ENCODE results near the gene SERGEF. TPM values are rescaled to one million over a fixed set of nuclear protein-coding genes. Genes with fewer than 3 reads are reported as not detected.

Gene SERGEF
- total and polyA plus RNA-seq, 2 of the 13 experiments (the other 11 are each of a cell fraction or from before 2014, with no cell fraction given), result 54.5 to 114 TPM

GRCh38 chr11:17745023-17745772, 267.6 kb downstream of the SERGEF start:
- no peaks in the 10 kb centered on the region for H3K79me2 ChIP-seq (ENCODE audit: insufficient read depth, low read length)
- 65% methylated on average over 11 of the region's 20 CpGs for WGBS (ENCODE audit: low lambda C conversion rate)
- H3K9me3 ChIP-seq (ENCODE audit: low read length), result no peaks in the 10 kb centered on the region
- H3K9ac ChIP-seq (ENCODE audit: insufficient read depth, low read depth, low read length), result no peak overlapping the region
- no peak overlapping the region for H3K4me3 ChIP-seq (replicated peaks in 1 of 3; ENCODE audit: insufficient read depth in 1 of 3, low read depth in 2 of 3, low read length in 3 of 3)
- H3K27me3 ChIP-seq (ENCODE audit: control insufficient read depth in 1 of 2, insufficient read depth in 2 of 2, low read length in 2 of 2), result peaks cover 3 to 29% of the 10 kb centered on the region in 2 experiments; a peak in 3 of 5 replicates
- H2AFZ ChIP-seq (ENCODE audit: low read length), result no peak overlapping the region
- H3K4me2 ChIP-seq (ENCODE audit: low read depth, low read length), result no peak overlapping the region
- no peak for FAIRE-seq
- ChIA-PET POLR2A (no interaction called here), CTCF (ENCODE audit: low intra/inter-chr PET ratio, low total read pairs) (no interaction called here)
- TF ChIP-seq ZNF564 (CRISPR knock-in tag; IDR thresholded peaks at IDR 0.05), result no peak
- TF ChIP-seq ZBTB40 (IDR thresholded peaks at IDR 0.05), result no peak
- no peak for TF ChIP-seq ZBTB40 (CRISPR knock-in tag; IDR thresholded peaks at IDR 0.05)
- no peak for TF ChIP-seq TSC22D2 (CRISPR knock-in tag; IDR thresholded peaks at IDR 0.05; ENCODE audit: borderline replicate concordance)
- no peak for TF ChIP-seq ZNF17 (CRISPR knock-in tag; IDR thresholded peaks at IDR 0.05)
- no peak for TF ChIP-seq ZHX1 (CRISPR knock-in tag; IDR thresholded peaks at IDR 0.05; ENCODE audit: low read depth)
- TF ChIP-seq ZNF703 (CRISPR knock-in tag; IDR thresholded peaks at IDR 0.05; ENCODE audit: borderline replicate concordance), result no peak
- no peak for TF ChIP-seq HNF1B (CRISPR knock-in tag; IDR thresholded peaks at IDR 0.05)
- TF ChIP-seq ZNF652 (CRISPR knock-in tag; IDR thresholded peaks at IDR 0.05; ENCODE audit: borderline replicate concordance, low read depth), result no peak
- TF ChIP-seq NR2F1 (CRISPR knock-in tag; IDR thresholded peaks at IDR 0.05), result no peak
- intact Hi-C loops (cut with micrococcal nuclease; ENCODE audit: unreplicated experiment) (no loop called here), in situ Hi-C loops (cut with HindIII; ENCODE audit: extremely low pct_ligation_motif_present, low pct_unique_long_range_greater_than_20kb) (no loop called here)
- DNase-seq (ENCODE audit: low spot score), result no peak
- no peak for ATAC-seq
- H3K36me3 ChIP-seq (replicated peaks in 1 of 2; ENCODE audit: control insufficient read depth in 1 of 2, insufficient read depth in 2 of 2, low read length in 2 of 2), result no peaks in the 10 kb centered on the region
- H4K20me1 ChIP-seq (ENCODE audit: insufficient read depth, low read length), result no peaks in the 10 kb centered on the region
- H3K4me1 ChIP-seq (ENCODE audit: insufficient read depth, low read length), result peaks cover 13% of the 10 kb centered on the region
- no TSS peak for BruUV-seq (replicated peaks)
- no peak overlapping the region for H3K27ac ChIP-seq (ENCODE audit: extremely low read length, insufficient read depth, low read length)
